AG09309 (cell line): ENCODE measurements around the gene EDN2.

Experiments used
- DNase-seq: peaks from one replicate; pipeline ENCODE4 v3.0.0-alpha.2; 2010; ENCODE audit warnings: low read depth
- H3K4me3 ChIP-seq: 2 replicates; pipeline ENCODE4 v1.5.1; 2011; ENCODE audit warnings: mild to moderate bottlenecking, low read depth, low read length, moderate library complexity; ENCODE audit not compliant: control insufficient read depth
- TF ChIP-seq, protein P1 (sequence below): IDR thresholded peaks from 2 replicates; pipeline ENCODE4 v1.5.1; 2011; ENCODE audit warnings: mild to moderate bottlenecking, low read depth, low read length, inconsistent platforms; ENCODE audit not compliant: insufficient read depth, control insufficient read depth; ENCODE audit errors: missing control alignments

The EDN2 gene

DNA sequence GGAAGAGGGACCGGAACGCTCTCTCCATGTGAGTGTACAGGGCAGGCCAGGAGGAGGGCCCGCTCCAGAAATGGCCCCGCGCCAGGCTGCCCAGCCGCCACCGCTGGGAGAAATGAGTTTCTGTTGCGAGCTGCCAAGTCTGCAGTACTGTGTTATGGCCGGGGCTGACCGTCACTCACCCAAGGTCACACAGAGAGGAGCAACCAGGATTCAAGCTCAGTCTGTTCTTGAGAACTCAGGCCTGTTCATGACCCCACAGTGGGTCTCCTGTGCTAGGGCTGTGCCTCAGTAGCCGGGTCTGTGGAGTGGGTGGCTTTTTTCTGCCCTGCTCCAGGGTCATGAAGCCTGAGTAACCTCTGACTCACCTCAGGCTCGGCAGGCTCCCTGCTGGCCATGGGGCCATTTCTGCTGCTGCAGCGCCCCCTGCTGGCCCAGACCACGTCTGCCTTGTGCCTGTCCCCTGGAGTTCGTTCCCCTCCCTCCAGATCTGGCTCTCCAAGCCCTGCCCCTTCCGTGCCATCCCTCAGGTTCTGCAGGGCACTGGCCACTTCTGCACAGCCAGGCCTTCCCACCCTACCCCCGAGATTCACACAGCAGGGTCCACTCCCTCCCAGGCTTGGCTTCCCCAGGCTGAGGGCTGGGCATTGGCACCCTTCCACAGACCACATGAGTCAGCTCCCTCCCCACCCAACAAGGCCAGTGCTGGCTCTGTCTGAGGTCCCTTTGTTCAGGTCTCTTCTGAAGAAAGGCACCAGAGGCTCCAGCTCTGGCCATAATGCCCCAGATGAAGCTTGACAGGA is 51.8 kb downstream of the EDN2 start:
- H3K4me3 ChIP-seq = no peak overlapping the region
- TF ChIP-seq, protein P1, sequence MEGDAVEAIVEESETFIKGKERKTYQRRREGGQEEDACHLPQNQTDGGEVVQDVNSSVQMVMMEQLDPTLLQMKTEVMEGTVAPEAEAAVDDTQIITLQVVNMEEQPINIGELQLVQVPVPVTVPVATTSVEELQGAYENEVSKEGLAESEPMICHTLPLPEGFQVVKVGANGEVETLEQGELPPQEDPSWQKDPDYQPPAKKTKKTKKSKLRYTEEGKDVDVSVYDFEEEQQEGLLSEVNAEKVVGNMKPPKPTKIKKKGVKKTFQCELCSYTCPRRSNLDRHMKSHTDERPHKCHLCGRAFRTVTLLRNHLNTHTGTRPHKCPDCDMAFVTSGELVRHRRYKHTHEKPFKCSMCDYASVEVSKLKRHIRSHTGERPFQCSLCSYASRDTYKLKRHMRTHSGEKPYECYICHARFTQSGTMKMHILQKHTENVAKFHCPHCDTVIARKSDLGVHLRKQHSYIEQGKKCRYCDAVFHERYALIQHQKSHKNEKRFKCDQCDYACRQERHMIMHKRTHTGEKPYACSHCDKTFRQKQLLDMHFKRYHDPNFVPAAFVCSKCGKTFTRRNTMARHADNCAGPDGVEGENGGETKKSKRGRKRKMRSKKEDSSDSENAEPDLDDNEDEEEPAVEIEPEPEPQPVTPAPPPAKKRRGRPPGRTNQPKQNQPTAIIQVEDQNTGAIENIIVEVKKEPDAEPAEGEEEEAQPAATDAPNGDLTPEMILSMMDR = peak; percentile 94
- peak; percentile 46 for DNase-seq

DNA sequence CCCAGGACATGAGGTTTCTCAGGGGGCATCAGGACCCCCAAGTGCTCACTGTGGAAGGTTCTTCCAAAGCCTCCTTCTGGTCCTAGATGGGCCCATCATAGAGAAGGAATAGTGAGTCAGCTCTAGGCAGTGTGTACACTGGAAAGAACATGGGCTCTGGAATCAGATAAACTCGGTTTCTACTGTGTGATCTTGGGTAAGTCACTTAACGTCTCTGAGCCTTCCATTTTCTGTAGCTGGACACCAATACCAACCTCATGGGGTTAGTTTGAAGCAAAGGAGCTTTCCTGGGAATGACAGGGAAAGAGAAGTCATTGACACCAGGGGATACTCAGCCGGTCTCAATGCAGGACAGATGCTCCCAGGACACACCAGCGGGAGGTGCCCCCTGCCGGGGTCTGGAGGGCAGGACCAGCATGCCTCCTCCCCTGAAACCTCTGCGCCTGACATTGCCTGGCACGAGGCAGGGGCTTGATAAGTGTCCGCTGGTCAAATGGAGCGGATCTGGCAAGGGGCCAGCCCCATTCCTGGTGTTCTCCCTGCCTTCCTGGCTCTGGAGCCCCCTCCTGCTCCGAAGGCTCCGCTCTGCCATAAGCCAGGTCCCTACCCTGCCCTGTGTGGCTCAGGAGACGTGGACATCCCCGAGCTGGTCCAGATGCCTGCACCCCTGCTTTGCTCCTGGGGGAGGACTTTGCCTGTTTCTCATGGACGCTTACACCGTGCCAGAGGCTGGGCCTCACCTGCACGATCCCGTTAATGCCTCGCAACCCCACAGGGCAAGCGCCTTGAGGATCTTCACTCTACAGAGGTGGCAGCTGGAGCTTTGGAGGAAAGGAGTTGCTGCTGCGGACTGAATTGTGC is 52.8 kb downstream of the EDN2 start:
- TF ChIP-seq, protein P1 = no peak
- no peak for DNase-seq
- H3K4me3 ChIP-seq = no peak overlapping the region

DNA sequence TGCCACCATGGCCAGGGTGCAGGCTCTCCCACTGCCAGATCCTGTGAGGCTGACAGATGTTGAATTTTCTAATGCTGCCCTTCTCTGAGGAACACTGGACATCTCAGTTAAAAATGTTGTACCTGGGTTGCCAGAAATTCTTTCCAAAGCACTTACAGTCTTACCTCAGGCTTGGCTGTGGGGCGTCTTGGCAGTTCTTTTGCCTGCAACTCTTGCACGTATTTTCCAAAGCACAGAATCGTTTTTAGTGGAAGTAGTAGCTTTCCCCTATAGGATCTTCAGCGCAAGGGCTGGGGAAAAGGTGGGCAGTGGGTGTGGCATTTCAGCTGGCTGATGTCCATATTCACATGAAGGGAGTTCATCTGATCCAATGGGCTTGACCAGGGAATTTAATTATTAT is 53.9 kb downstream of the EDN2 start:
- TF ChIP-seq, protein P1 = no peak

DNA sequence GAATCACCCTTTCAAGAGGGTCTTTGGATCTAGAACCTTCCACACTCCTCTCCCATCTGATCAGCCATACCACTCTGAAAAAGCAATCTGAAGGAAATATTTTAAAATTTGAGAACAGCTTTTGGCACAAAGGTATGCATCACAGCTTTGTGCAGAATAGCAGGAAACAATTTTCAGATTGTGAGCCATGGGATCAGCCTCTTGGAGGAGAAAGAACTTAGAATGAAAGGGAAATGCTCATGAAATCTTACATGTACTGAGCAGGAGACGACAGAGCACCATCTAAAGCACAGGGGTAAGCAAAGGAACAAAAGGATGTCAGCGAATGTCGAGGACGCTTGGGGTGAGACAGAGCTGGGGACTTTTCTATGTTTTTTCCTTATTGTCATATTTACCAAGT is 54.4 kb downstream of the EDN2 start:
- no peak overlapping the region for H3K4me3 ChIP-seq
- no peak for DNase-seq
- TF ChIP-seq, protein P1 = no peak

More for the DNA sequence above, 53.9 kb downstream of the EDN2 start:
- no peak overlapping the region for H3K4me3 ChIP-seq
- no peak for DNase-seq

DNA sequence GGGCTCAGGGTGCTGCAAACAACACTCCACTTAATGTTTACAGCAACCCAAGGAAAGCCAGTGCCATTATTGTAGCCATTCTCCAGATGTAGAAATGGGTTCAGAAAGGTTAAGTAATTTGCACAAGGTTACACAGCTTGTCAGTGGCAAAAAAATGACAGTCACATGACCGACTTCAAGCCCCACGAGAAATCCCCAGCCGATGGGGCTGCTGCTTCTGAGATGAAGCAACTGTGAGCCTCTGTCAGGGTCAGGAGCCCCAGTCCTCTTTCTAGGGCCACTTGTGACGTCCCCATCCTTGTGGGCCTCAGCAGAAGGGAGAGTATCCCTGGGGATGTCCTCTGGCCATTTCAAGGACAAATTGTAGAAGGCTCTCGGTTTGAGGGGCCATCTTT is 54.8 kb downstream of the EDN2 start:
- H3K4me3 ChIP-seq = no peak overlapping the region
- TF ChIP-seq, protein P1 = no peak
- DNase-seq = no peak
